Chondrocyte (in vitro differentiated cells): ENCODE data around the gene APOO. TPM values are rescaled to one million over a fixed set of nuclear protein-coding genes. Genes with fewer than 3 reads are reported as not detected.

ENCODE experiments used
- DNase-seq: peaks from one replicate; pipeline ENCODE4 v3.0.0; 2021; ENCODE audit warnings: mixed read lengths, low spot score
- H3K27ac Mint-ChIP-seq: one replicate; pipeline ENCODE4 v1.8.0; 2021; ENCODE audit warnings: mild to moderate bottlenecking, moderate library complexity, mixed read lengths; ENCODE audit not compliant: unreplicated experiment
- H3K27me3 Mint-ChIP-seq: 2 replicates; pipeline ENCODE4 v1.8.0; 2021; ENCODE audit warnings: low read depth, mixed read lengths
- H3K36me3 Mint-ChIP-seq: 2 replicates; pipeline ENCODE4 v1.8.0; 2021; ENCODE audit warnings: low read depth, mixed read lengths
- H3K4me1 Mint-ChIP-seq: 2 replicates; pipeline ENCODE4 v1.8.0; 2021; ENCODE audit warnings: low read depth, mild to moderate bottlenecking, mixed read lengths
- H3K4me3 Mint-ChIP-seq: one replicate; pipeline ENCODE4 v1.8.0; 2021; ENCODE audit warnings: mild to moderate bottlenecking, moderate library complexity, mixed read lengths; ENCODE audit not compliant: unreplicated experiment
- H3K9me3 Mint-ChIP-seq: 2 replicates; pipeline ENCODE4 v1.8.0; 2021; ENCODE audit warnings: low read depth, mixed read lengths
- CTCF ChIP-seq: fragments of 200-600 bp; sonication (generic); IDR thresholded peaks from 2 replicates; pipeline ENCODE4 v1.5.0; 2021; ENCODE audit warnings: antibody characterized with exemption, mild to moderate bottlenecking, moderate library complexity
- total RNA-seq: library from RNA; stranded (reverse); gene quantifications from 3 replicates; pipeline ENCODE4 v1.2.1, GENCODE V29; 2021

Gene APOO
- total RNA-seq, 1 donor from 2014 or later: 29.1 TPM

DNA sequence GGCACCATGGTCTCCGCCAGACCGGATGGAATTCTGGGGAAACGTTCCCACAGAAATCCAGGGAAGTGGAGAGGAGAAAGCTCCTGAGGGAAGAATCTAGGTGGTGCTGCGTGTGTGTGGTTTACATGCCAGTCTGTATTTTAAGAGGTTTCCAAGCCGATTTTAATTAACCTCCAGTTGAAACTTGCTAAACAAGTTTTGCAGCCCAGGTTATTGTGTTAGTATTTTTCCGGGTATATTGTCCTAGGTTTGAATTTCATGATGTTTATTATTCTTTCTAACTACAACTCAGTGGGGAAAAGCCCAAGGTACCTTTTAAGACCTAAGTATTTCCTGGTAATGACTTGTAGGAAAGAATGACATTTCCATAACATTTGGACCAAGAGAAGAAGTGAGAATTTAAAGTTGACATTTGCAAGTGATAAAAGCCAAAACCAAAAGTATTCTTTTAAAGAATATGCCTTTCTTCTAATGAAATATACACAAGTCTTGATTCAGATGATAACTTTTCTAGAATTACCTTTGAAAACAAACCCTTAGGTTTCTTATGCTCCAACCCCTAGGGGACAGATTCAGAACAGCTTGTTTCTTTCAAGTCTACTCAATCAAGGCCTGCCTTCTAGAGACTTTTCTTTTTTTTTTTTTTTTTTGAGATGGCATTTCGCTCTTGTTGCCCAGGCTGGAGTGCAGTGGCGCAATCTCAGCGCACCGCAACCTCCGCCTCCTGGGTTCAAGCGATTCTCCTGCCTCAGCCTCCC, 110.2 kb downstream of the APOO start:
- H3K4me1 Mint-ChIP-seq: peaks cover 59% of the 10 kb centered on the region
- H3K27me3 Mint-ChIP-seq: no peaks in the 10 kb centered on the region
- no peaks in the 10 kb centered on the region for H3K9me3 Mint-ChIP-seq
- no peak overlapping the region for H3K4me3 Mint-ChIP-seq
- no peak for DNase-seq
- peak overlapping the region; percentile 92 for H3K27ac Mint-ChIP-seq
- no peaks in the 10 kb centered on the region for H3K36me3 Mint-ChIP-seq
- TF ChIP-seq CTCF: peak; percentile 49

DNA sequence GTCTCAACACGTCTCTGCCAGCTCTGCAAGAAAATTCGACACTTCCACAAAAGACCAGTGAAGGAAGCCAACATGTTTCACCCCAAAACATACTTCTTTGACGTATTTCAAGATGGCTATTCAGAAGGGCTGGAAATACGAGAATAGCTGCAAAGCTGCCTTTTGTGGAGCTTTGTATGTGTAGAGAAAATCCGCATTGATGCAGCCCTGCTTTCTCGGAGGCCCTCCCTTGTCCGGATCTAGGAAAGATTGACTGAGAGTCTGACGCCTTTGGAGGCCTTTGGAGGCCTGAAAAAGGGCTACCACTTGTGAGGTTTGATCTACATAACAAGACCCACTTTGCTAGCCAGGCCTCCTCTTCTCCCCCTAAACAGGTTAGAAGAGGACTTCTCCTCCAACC, 112.5 kb downstream of the APOO start:
- H3K36me3 Mint-ChIP-seq: no peaks in the 10 kb centered on the region
- H3K27ac Mint-ChIP-seq: no peak overlapping the region
- no peaks in the 10 kb centered on the region for H3K27me3 Mint-ChIP-seq
- H3K9me3 Mint-ChIP-seq: no peaks in the 10 kb centered on the region
- TF ChIP-seq CTCF: no peak
- no peak overlapping the region for H3K4me3 Mint-ChIP-seq
- no peak for DNase-seq
- peaks cover 50% of the 10 kb centered on the region for H3K4me1 Mint-ChIP-seq

DNA sequence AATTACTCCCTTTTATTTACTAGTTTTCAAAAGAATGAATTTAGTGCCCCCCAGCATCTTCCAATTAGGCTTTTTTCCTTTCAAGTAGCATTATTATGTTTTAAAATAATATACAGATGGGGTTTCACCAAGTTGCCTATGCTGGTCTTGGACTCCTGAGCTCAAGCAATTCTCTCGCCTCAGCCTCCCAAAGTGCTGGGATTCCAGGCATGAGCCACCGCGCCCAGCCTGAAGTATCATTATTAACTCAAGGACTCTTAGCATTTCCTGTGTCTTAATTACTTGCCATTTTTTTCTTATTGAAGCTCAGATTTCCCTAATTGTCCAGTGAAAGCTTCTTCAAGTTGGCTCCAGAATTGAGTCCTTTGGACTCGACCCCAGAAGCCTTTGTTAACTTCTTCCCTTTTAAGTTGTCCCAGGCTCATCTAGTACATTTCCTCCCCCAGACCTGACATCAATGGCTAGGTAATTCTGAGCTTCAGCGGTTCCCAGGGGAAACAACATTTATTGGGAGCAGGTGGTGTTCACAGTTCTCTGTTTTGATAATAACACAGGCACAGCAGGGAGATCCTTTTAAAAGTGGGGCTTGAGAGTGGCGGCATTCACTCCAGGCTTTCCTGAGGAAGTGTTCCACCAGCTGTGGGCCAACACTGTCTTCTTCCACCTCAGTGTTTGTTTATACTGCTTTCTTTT, 114.7 kb downstream of the APOO start:
- no peaks in the 10 kb centered on the region for H3K36me3 Mint-ChIP-seq
- H3K4me3 Mint-ChIP-seq: no peak overlapping the region
- no peaks in the 10 kb centered on the region for H3K27me3 Mint-ChIP-seq

GRCh38 chrX:23790155-23790497, 117.6 kb downstream of the APOO start:
- H3K27ac Mint-ChIP-seq: no peak overlapping the region
- no peak for TF ChIP-seq CTCF
- no peak overlapping the region for H3K4me3 Mint-ChIP-seq
- peaks cover 25% of the 10 kb centered on the region for H3K4me1 Mint-ChIP-seq
- H3K9me3 Mint-ChIP-seq: no peaks in the 10 kb centered on the region
- no peaks in the 10 kb centered on the region for H3K27me3 Mint-ChIP-seq
- peaks cover 10% of the 10 kb centered on the region for H3K36me3 Mint-ChIP-seq
- DNase-seq: no peak

More for the DNA sequence above, 114.7 kb downstream of the APOO start:
- TF ChIP-seq CTCF: no peak
- no peak for DNase-seq
- no peaks in the 10 kb centered on the region for H3K9me3 Mint-ChIP-seq
- H3K4me1 Mint-ChIP-seq: peaks cover 35% of the 10 kb centered on the region
- no peak overlapping the region for H3K27ac Mint-ChIP-seq

GRCh38 chrX:23789386-23790154, 118.2 kb downstream of the APOO start:
- no peak for DNase-seq
- Mint-ChIP-seq H3K9me3 (no peaks in the 10 kb centered on the region), H3K36me3 (peaks cover 12% of the 10 kb centered on the region), H3K27me3 (no peaks in the 10 kb centered on the region), H3K27ac (no peak overlapping the region), H3K4me3 (no peak overlapping the region), H3K4me1 (peaks cover 25% of the 10 kb centered on the region)
- no peak for TF ChIP-seq CTCF
